Measurements from ENCODE around the gene ZNF473.

ZNF473 gene

DNA sequence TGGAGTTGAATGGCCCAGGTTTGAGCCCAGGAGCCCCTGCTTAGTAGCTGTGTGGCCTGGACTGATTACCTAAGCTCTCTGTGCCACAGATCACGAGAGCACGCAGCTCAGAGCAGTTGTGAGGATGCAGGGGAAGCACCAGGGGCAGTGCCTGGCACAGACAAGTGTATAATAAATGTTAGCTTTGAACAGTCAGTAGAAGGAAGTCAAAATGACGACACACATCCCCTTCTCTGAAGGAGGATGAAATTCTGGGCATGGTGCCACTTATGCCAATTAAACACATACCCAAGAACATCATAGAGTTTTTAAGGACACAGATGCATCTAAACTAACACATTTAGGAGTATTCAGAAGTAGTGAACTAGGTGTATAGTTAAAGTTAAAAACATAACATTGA is 39.9 kb upstream of the ZNF473 start:
- TF ChIP-seq TAF1 (IDR thresholded peaks at IDR 0.05; ENCODE audit: borderline replicate concordance, insufficient read depth, low read length) = no peak
- TF ChIP-seq, protein P1, sequence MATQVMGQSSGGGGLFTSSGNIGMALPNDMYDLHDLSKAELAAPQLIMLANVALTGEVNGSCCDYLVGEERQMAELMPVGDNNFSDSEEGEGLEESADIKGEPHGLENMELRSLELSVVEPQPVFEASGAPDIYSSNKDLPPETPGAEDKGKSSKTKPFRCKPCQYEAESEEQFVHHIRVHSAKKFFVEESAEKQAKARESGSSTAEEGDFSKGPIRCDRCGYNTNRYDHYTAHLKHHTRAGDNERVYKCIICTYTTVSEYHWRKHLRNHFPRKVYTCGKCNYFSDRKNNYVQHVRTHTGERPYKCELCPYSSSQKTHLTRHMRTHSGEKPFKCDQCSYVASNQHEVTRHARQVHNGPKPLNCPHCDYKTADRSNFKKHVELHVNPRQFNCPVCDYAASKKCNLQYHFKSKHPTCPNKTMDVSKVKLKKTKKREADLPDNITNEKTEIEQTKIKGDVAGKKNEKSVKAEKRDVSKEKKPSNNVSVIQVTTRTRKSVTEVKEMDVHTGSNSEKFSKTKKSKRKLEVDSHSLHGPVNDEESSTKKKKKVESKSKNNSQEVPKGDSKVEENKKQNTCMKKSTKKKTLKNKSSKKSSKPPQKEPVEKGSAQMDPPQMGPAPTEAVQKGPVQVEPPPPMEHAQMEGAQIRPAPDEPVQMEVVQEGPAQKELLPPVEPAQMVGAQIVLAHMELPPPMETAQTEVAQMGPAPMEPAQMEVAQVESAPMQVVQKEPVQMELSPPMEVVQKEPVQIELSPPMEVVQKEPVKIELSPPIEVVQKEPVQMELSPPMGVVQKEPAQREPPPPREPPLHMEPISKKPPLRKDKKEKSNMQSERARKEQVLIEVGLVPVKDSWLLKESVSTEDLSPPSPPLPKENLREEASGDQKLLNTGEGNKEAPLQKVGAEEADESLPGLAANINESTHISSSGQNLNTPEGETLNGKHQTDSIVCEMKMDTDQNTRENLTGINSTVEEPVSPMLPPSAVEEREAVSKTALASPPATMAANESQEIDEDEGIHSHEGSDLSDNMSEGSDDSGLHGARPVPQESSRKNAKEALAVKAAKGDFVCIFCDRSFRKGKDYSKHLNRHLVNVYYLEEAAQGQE (IDR thresholded peaks at IDR 0.05; ENCODE audit: insufficient read depth in 1 of 2, low read depth in 2 of 2, low read length in 2 of 2) = no peak
- TF ChIP-seq FOXP2 (optimal IDR thresholded peaks at IDR 0.05; ENCODE audit: borderline replicate concordance, extremely low read depth, extremely low read length, insufficient read depth) = no peak
- no peak for TF ChIP-seq POLR2AphosphoS5 (IDR thresholded peaks at IDR 0.05; ENCODE audit: low read depth, low read length)
- no peak for TF ChIP-seq SIN3A (IDR thresholded peaks at IDR 0.05; ENCODE audit: borderline replicate concordance, insufficient read depth, low read length)

DNA sequence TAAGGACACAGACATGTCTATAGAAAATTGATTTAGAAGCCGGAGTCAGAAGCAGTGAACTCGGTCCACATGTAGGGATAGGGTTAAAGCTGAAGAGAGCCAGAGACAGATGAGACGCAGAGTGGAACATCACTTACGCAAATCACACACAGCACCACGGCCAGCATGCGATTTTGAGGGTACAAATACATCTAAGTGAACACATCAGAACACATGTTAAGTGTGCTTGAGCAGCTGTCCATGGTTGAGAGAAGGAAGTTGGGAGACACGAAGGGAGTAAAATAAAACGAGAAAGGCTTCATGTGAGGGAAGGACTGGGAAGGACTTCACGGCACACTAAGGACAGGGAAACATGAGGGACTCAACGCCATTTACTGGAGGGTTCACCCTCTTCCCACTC is 39.5 kb upstream of the ZNF473 start:
- no peak for TF ChIP-seq TAF1 (IDR thresholded peaks at IDR 0.05; ENCODE audit: borderline replicate concordance, insufficient read depth, low read length)
- TF ChIP-seq, protein P1 (IDR thresholded peaks at IDR 0.05; ENCODE audit: insufficient read depth in 1 of 2, low read depth in 2 of 2, low read length in 2 of 2) = peak; percentile 25 to 79

DNA sequence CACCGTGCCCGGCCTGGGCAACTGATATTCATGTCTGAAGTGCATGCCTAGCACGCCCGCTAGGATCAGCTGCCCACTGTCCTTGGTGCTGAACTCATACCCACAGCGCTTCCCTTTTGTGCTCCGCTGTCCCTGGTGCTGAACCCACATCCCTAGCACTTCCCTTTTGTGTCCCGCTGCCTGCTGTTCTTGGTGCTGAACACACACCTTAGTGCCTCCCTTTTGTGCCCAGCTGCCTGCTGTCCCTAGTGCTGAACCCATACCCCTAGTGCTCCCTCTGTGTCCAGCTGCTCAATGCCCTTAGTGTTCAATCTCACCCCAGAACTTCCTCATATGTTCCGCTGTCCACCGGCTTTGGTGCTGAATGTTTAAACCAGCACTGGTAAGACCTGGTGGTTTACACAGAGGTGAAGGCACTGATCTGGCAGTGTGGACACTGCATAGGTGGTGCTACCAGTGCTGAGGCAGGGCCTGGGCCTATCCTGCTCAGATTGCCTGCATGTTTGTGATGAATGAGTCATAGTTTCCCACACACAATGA is 38.6 kb upstream of the ZNF473 start:
- TF ChIP-seq POLR2AphosphoS5 (IDR thresholded peaks at IDR 0.05; ENCODE audit: low read depth, low read length) = no peak
- peak; percentile 19; the same call in 1 of the 2 replicates for TF ChIP-seq TAF1 (IDR thresholded peaks at IDR 0.05; ENCODE audit: borderline replicate concordance, insufficient read depth, low read length)
- TF ChIP-seq, protein P1 (IDR thresholded peaks at IDR 0.05; ENCODE audit: insufficient read depth in 1 of 2, low read depth in 2 of 2, low read length in 2 of 2) = peak; percentile 95 to 96
- TF ChIP-seq SIN3A (IDR thresholded peaks at IDR 0.05; ENCODE audit: borderline replicate concordance, insufficient read depth, low read length) = peak; percentile 100
- TF ChIP-seq FOXP2 (optimal IDR thresholded peaks at IDR 0.05; ENCODE audit: borderline replicate concordance, extremely low read depth, extremely low read length, insufficient read depth) = peak; percentile 36

DNA sequence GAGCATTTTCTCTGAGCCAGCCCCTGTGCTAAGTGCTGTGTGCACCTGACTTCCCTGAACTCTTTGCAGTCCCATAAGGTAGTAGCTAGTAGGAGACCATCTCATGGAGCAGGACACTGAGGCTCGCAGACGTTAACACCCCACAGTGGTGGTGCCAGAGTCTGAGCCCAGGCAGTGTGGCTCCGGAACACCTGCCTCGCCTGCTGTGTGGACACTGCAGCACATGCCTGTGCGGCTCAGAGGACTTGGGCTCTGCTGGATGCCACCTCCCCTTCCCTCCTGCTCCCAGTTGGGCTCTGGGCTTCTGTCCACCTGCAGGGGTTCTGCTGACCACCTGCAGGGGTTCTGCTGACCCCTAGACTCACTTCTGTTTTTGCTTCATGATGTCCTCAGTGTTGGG is 37.8 kb upstream of the ZNF473 start:
- TF ChIP-seq, protein P1 (IDR thresholded peaks at IDR 0.05; ENCODE audit: insufficient read depth in 1 of 2, low read depth in 2 of 2, low read length in 2 of 2) = no peak; a peak in 1 of 4 replicates
- TF ChIP-seq TAF1 (IDR thresholded peaks at IDR 0.05; ENCODE audit: borderline replicate concordance, insufficient read depth, low read length) (no peak), POLR2AphosphoS5 (IDR thresholded peaks at IDR 0.05; ENCODE audit: low read depth, low read length) (no peak)

DNA sequence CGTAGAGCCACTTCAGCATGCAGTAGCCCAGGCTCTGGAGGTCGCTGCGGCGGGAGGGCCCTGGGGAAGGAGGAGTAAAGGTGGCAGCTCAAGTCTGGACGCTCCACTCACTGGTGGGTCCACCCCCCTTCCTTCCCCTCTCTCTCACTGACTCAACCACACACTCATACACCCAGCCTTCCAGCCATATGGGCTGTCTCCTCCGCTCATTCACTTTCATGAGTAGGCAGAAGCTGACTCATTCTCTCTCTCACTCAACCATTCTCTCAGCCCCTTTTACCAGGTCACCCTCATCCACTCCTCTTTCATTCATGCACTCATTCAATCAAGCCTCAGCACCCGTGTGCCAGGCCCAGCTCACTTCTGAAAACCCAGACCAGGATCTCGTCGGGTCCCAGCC is 37.4 kb upstream of the ZNF473 start:
- TF ChIP-seq POLR2AphosphoS5 (IDR thresholded peaks at IDR 0.05; ENCODE audit: low read depth, low read length) (no peak), SIN3A (IDR thresholded peaks at IDR 0.05; ENCODE audit: borderline replicate concordance, insufficient read depth, low read length) (no peak)
- TF ChIP-seq, protein P1 (IDR thresholded peaks at IDR 0.05; ENCODE audit: insufficient read depth in 1 of 2, low read depth in 2 of 2, low read length in 2 of 2) = 0 out of 4 replicates have a peak, but pooled peaks of 1 of the 2 experiments have one; percentile 3
